Thyroid gland (tissue), 4 donors: ENCODE measurements around the gene ANTXR1.

Source experiments
- POLR2A ChIP-seq, 2 donors: fragments of 450-650 bp; IDR thresholded peaks; one replicate each; pipeline ENCODE4 v1.6.1; 2017; ENCODE audit warnings: antibody characterized with exemption in 2 of 2, mild to moderate bottlenecking in 2 of 2, moderate library complexity in 1 of 2
- TF ChIP-seq, protein P1 (sequence below), 6 experiments: fragments of 200-600 bp in 3 of 6; fragments of 450-650 bp in 3 of 6; sonication (generic) in 3 of 6; IDR thresholded peaks; one replicate each; pipeline ENCODE4 v1.5.1; 2016 to 2019; ENCODE audit warnings: antibody characterized with exemption in 6 of 6, mild to moderate bottlenecking in 2 of 6, inconsistent platforms in 1 of 6, moderate library complexity in 1 of 6

DNA sequence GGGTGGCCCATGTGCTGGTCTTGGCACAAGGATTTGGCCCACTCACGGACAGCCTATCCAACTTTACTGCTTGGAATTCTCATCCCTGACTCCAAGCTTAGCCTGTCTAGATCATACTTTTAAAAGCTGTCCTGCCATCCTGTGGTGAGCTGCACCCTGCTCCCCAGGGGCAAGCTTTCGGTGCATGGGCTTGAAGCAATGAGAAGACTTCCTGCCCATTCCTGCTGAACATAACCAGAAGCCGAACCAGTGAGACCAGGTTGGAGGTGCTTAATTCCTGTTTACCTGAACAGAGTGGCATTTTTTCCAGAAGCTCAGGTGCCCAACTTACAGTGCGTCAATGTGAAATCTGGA, 154.5 kb downstream of the ANTXR1 start:
- TF ChIP-seq, protein P1, sequence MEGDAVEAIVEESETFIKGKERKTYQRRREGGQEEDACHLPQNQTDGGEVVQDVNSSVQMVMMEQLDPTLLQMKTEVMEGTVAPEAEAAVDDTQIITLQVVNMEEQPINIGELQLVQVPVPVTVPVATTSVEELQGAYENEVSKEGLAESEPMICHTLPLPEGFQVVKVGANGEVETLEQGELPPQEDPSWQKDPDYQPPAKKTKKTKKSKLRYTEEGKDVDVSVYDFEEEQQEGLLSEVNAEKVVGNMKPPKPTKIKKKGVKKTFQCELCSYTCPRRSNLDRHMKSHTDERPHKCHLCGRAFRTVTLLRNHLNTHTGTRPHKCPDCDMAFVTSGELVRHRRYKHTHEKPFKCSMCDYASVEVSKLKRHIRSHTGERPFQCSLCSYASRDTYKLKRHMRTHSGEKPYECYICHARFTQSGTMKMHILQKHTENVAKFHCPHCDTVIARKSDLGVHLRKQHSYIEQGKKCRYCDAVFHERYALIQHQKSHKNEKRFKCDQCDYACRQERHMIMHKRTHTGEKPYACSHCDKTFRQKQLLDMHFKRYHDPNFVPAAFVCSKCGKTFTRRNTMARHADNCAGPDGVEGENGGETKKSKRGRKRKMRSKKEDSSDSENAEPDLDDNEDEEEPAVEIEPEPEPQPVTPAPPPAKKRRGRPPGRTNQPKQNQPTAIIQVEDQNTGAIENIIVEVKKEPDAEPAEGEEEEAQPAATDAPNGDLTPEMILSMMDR (IDR thresholded peaks at IDR 0.05): no peak
- no peak for TF ChIP-seq POLR2A (IDR thresholded peaks at IDR 0.05)
